GM21367 (cell line): ENCODE results near the gene TTC34.
"Not testable (repeated sequence)": the region's sequence is repeated elsewhere in the genome, so short reads cannot be mapped to it uniquely, and the experiment has no call there.

ENCODE experiments used
- ATAC-seq: cut with Tn5 transposase; IDR thresholded peaks from one replicate; pipeline ENCODE4 v1.9.1; 2021; ENCODE audit not compliant: unreplicated experiment

Gene TTC34

GRCh38 chr1:2799811-2800663 is 1.5 kb downstream of the TTC34 start:
- ATAC-seq = no peak

- ATAC-seq = not testable (repeated sequence)
Measured at GRCh38 chr1:2798958-2799357, 2.5 kb downstream of the TTC34 start.

DNA sequence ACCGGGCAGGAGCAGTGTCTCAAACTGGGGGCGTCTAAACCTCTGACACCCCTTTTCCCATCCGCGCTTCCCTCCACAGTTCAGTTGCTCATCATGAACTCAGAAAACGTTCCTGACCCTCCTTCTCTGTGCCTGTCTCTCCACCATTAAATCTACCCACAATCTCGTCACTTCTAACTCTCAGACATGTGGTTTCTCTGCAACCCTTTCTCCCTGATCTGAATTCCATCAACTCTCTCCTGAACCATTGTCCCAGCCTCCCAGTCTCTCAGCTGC is 3.8 kb downstream of the TTC34 start:
- no peak for ATAC-seq

GRCh38 chr1:2796890-2797740 is 4.4 kb downstream of the TTC34 start:
- no peak for ATAC-seq

- ATAC-seq = no peak
Measured at GRCh38 chr1:2795926-2796325, 5.6 kb downstream of the TTC34 start.

DNA sequence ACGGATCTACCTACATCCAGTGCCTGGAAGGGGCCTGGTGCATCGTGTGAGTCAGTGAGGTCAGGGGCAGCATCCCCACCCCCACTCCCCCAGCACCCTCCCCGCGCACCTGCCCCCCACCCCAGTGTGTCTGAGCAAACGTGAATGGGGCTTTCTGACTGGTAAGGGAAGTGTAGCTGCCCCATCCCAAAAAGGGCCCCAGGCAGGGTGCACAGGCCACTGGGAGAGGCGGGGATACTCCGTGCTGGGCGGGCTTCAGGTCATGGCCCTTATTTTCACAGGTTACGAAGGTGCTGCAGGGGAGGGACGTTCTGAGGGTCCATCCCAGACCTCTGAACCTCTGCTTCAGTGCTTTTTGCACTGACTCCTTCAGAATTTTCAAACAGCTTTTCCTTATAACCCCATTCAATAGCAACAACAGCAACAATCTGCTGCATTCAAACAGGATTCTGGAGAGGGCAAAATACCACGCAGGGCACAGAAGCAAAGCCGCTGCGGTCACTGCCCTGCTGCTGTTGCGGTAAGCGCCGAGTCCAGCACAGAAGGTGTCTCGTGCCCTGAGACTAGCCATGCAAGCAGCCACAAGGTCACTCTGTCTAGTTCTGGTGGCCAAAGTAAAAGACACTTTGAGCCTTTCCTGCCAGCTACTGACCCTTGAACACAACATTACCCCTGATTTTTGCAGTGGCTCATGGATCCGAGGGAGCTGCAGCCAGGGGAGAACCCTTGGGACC is 10.3 kb downstream of the TTC34 start:
- ATAC-seq = no peak

- no peak for ATAC-seq
Measured at GRCh38 chr1:2789986-2790581, 11.4 kb downstream of the TTC34 start.

- ATAC-seq = no peak
Measured at GRCh38 chr1:2789164-2789985, 12.1 kb downstream of the TTC34 start.

GRCh38 chr1:2788506-2789163 is 12.9 kb downstream of the TTC34 start:
- ATAC-seq = no peak

- no peak for ATAC-seq
Measured at GRCh38 chr1:2787163-2787911, 14.2 kb downstream of the TTC34 start.

DNA sequence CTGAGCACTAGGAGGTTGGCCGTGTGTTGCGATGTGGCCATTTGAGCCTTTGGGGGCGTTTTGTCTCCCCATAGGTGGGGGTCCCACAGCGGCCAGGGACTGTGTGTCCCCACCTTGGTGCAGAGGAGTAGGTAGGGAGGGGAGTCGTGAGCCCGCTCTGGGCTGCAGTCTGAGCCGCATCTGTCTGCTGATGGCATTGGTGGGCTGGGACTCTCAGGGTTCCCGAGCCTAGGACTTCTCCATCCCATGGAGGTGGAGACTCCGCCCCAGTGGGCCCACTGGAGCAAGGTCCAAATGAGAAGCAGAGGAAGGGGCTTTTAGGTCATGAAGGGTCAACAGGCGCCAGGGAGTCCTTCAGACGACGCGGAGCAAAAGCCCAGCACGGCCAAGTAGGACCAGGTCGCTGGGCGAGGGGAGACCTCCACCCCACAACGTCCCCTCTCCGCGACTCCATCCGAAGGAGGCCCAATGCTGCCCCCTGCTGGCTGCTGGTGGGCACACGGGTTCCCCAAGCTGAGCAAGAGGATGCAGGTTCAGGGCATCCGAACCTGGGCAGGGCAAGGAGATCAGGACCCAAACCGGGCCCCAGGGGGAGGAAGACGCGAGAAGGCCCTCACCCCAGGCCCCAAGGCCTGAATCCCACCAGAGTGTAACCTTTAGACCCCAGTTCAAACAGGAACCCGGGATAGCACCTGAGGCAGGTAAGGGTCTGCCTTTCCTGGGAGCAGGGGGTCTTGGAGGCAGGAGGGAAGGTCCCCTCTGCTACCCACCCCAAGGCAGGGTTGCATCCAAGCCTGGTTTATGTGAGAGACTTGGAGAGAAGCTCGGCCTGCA is 14.9 kb downstream of the TTC34 start:
- ATAC-seq = no peak

- ATAC-seq = no peak
Measured at GRCh38 chr1:2785631-2786328, 15.7 kb downstream of the TTC34 start.

DNA sequence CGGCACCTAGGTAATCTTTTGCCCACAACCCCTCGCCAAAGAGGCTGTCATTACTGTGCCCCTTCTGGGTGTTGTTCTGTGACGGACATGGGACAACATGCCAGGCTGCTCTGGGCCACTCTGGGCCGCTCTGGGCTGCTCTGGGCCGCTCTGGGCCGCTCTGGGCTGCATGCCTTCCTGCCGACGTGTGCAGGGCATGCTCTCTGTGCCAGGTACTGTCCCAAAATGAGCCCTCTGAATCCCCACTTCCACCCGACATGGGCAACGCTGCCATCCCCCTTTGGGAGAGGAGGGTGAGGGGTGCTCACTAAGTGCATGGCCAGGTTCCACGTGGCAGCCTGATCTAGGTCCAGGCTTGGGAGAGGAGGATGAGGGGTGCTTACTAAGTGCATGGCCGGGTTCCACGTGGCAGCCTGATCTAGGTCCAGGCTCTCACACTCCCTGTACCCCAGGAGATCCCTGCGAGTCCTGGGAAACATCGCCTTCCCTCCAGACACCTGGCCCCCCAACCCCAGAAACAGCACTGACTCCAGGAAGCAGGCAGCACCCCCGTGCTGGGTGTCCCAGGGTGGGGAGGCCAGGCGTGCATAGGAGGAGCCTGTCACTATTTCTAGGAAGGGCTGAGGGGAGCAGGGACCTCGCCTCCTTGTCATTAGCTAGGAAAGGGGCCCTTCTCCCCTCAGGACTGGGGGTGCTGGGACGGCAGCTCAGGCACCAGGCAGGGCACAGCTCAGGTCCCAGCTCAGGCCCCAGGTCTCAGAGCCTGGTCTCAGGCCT is 16.5 kb downstream of the TTC34 start:
- ATAC-seq = no peak

DNA sequence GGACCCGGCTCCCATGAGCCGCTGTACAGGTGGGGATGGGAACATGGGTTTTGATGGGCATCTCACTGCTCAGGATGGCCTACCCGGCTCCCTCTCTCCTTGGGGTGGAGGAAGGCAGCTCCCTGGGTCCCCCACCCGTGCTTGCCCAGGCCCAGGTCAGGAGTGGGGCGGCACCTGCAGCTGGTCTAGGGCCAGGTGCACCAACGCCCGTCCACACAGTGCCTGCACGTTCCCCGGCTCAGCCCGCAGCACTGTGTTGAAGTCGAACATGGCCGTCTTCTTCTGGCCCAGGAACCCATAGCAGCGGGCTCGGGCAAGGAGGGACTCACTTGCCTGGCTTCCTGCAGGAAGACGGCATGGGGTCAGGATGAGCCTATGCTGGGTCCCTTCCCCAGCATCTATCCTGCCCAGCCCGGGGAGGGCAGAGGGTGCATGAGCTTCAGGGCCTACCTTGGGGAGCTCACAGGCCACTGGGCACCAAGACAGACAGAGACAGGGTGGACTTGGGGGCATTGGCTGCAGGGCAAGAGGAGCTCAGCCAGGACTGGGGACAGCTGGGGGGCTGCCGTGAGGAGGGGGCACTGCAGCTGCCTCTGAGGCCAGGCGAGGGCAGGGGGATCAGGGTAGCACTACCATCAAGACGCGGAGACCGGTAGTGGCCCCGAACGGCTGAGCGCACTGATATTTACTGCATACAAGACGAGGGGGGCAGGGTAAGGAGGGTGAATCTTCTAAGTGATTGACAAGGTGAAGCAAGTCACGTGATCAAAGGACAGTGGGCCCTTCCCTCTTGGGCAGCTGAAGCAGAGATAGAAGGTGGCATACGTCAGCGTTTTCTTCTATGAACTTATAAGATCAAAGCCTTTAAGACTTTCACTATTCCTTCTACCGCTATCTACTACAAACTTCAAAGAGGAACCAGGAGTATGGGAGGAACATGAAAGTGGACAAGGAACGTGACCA is 17.8 kb downstream of the TTC34 start:
- ATAC-seq = no peak

- no peak for ATAC-seq
Measured at GRCh38 chr1:2783069-2783434, 18.4 kb downstream of the TTC34 start.

DNA sequence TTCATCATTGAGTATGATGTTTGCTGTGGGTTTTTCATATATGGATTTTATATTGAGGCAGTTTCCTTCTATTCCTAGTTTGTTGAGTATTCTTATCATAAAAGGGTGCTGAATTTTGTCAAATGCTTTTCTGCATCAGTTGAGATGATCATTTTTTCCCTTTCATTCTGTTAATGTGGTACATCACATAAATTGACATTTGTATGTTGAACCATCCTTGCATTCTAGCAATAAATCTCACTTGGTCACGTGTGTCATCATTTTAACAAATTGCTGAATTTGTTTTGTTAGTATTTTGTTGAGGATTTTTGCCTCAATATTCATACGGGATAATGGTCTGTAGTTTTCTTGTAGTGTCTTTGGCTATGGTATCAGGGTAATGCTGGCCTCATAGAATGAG is 19.9 kb downstream of the TTC34 start:
- ATAC-seq = no peak
